Activated T-cell treated with anti-CD3 and anti-CD28 coated beads, Interleukin-2, amount 50 U/mL, for 4 hours (primary cell): ENCODE measurements around the gene ZNF630. TPM values are rescaled to one million over a fixed set of nuclear protein-coding genes. Genes with fewer than 3 reads are reported as not detected.
"Not testable (repeated sequence)": the region's sequence is repeated elsewhere in the genome, so short reads cannot be mapped to it uniquely, and the experiment has no call there.

Source experiments
- ATAC-seq, 2 donors: fragments of 200-7000 bp; cut with Tn5 transposase; one replicate each; pipeline ENCODE4 v1.10.0; 2021
- DNase-seq: peaks from one replicate; pipeline ENCODE4 v3.0.0-alpha.2; 2020
- H3K27me3 Mint-ChIP-seq: one replicate; pipeline ENCODE4 v1.8.0; 2021; ENCODE audit warnings: low read depth, mixed read lengths
- H3K36me3 Mint-ChIP-seq: one replicate; pipeline ENCODE4 v1.8.0; 2022; ENCODE audit warnings: mixed read lengths; ENCODE audit not compliant: insufficient read depth
- H3K4me1 Mint-ChIP-seq: one replicate; pipeline ENCODE4 v1.8.0; 2021; ENCODE audit warnings: low read depth, mixed read lengths
- H3K4me3 Mint-ChIP-seq: one replicate; pipeline ENCODE4 v1.8.0; 2021; ENCODE audit warnings: mild to moderate bottlenecking, moderate library complexity, mixed read lengths
- H3K9me3 Mint-ChIP-seq: one replicate; pipeline ENCODE4 v1.8.0; 2021; ENCODE audit warnings: mixed read lengths
- total RNA-seq, 3 donors: library from RNA; stranded (reverse); gene quantifications; one replicate each; pipeline ENCODE4 v1.2.1, GENCODE V29; 2021

Gene ZNF630
- total RNA-seq, 3 donors from 2014 or later: 0.25 to 0.84 (median 0.42) TPM

DNA sequence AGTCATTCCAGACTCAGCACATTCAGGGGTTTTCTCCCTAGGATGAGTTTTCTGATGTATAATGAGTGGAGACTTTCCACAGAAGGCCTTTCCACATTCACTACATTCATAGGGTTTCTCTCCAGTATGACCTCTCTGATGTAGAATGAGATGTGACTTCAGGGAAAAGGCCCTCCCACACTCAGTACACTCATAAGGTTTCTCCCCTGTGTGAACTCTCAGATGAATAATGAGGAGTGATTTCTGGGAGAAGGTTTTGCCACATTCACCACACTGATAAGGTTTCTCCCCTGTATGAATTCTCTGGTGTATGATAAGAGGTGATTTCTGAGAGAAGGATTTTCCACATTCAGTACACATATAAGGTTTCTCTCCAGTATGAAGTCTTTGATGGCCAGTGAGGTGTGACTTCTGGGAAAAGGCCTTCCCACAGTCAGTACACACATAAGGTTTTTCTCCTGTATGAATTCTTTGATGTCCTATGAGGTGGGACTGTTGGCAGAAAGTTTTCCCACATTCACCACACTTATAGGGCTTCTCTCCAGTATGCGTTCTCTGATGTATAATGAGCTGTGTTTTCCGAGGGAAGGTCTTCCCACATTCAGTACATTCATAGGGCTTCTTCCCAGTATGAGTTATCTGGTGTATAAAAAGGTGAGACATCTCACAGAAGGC is 12.7 kb downstream of the ZNF630 start:
- Mint-ChIP-seq H3K9me3 (peaks cover 11% of the 10 kb centered on the region), H3K27me3 (no peaks in the 10 kb centered on the region), H3K4me3 (no peak overlapping the region), H3K4me1 (no peaks in the 10 kb centered on the region), H3K36me3 (peaks cover 35% of the 10 kb centered on the region)
- DNase-seq (no peak), ATAC-seq (no peak)

DNA sequence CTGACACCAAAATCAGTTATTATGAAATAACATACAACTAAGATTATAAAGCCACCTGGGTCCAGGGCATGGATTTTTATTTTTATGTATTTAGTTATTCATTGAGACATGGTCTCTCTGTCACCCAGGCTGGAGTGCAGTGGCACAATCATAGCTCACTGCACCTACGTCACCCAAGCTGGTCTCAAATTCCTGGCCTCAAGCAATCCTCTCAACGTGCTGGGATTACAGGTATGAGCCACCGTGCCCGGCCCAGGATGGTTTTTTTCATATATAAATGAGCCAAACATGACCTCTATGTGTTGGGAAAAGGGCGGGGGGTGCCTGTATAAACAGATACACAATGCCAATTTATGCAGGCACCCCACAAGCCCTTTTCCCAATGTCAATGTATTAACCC is 24.6 kb downstream of the ZNF630 start:
- DNase-seq (no peak), ATAC-seq (no peak)

DNA sequence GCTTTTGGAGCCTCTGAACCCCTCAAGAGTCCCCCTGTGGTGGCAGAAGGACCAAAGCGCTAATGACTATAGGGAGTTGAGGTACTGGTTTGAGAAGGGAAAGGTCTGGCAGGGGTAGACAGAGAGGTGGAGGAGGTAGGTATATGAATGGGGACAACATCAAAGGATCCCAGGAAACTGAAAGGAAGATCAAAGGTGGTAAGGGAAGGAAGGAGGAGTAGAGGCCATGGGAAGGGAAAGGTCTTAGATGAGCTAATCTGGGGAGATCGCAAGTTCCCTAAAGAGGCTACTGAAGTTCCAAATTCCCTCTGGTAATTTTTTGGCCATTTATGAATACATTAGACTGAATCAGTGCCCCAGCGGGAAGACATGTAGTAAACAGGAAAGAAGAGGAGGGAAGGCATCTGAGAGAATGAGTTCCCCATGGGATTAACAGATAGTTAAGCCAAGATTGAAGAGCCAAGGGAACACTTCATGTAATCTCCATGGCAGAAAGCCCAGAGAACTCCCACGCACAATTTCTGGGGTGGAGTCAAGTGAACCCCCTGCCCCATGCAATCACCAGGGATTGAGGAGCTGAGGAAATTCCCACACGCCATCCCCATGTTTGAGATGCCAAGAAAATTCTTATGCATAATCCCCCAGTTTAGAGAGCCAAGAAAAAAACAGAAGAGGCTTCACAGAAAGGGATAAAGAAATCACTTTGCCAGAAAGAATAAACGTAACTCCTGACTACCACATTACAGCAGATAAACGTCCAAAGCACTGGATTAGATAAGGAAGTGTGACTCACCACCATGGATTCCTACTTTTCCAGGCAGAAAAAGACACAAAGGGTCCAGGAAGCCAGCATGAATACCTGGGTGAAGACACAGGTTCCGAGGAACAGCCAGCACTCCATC is 25.8 kb downstream of the ZNF630 start:
- ATAC-seq (no peak), DNase-seq (no peak)
- H3K27me3 Mint-ChIP-seq: no peaks in the 10 kb centered on the region
- no peaks in the 10 kb centered on the region for H3K4me1 Mint-ChIP-seq
- H3K4me3 Mint-ChIP-seq: no peak overlapping the region
- H3K36me3 Mint-ChIP-seq: peaks cover 9% of the 10 kb centered on the region
- H3K9me3 Mint-ChIP-seq: no peaks in the 10 kb centered on the region

More for the DNA sequence above, 24.6 kb downstream of the ZNF630 start:
- Mint-ChIP-seq H3K9me3 (no peaks in the 10 kb centered on the region), H3K36me3 (peaks cover 9% of the 10 kb centered on the region), H3K4me1 (no peaks in the 10 kb centered on the region), H3K27me3 (no peaks in the 10 kb centered on the region), H3K4me3 (no peak overlapping the region)

GRCh38 chrX:48043056-48043455 is 28.4 kb downstream of the ZNF630 start:
- Mint-ChIP-seq H3K4me1 (no peaks in the 10 kb centered on the region), H3K36me3 (peaks cover 9% of the 10 kb centered on the region), H3K27me3 (no peaks in the 10 kb centered on the region), H3K4me3 (no peak overlapping the region), H3K9me3 (no peaks in the 10 kb centered on the region)
- DNase-seq (no peak), ATAC-seq (no peak)

GRCh38 chrX:48035891-48036290 is 35.5 kb downstream of the ZNF630 start:
- no peak overlapping the region for H3K4me3 Mint-ChIP-seq
- H3K36me3 Mint-ChIP-seq: peaks cover 3% of the 10 kb centered on the region
- H3K9me3 Mint-ChIP-seq: no peaks in the 10 kb centered on the region
- DNase-seq: no peak
- H3K27me3 Mint-ChIP-seq: no peaks in the 10 kb centered on the region
- ATAC-seq: no peak
- no peaks in the 10 kb centered on the region for H3K4me1 Mint-ChIP-seq

DNA sequence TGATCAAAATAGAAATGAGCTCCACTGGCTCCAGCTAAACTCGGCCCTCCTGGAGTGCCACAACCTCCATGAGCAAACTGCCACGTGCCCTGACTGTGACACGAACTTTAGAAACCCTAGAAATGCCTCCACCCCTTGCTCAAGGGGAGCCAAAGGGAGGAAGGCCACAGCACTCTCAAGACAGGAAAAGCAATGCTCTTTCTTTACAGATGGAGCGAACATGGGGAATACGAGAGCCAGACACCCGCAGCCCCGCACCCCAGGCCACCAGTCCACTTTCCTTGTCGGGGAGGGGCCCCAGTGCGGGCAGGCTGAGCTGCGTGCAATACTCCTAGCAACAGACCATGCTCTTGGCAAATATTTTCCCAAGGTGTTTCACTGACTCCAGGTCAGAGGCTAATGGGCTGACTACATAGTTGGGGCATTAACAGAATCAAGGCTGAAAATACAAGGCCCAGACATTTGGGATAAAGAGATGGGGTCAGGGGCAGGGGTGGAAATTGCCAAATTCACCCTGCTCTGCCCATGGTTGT is 40.7 kb downstream of the ZNF630 start:
- not testable (repeated sequence) for ATAC-seq, H3K9me3 Mint-ChIP-seq, H3K27me3 Mint-ChIP-seq, H3K4me3 Mint-ChIP-seq, H3K36me3 Mint-ChIP-seq, H3K4me1 Mint-ChIP-seq, DNase-seq

DNA sequence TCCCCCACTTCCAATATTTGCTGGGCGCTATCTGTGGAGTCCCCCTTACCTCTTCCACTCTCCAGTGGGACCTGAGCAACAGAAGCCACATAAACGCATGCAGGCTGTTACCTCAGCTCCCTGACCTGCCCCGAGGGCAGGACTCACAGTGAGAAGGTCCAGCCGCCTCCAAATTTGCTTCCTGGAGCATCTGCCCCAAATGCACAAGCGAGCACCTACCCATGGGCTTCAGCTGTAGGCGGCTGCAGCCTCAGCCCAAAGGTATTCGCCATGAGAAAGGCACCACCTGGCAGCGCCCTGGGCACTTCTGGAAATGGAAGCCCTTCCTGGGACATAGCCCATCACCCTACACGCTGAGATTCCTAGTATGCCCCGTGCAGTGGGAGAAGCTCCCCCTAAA is 41.2 kb downstream of the ZNF630 start:
- H3K4me3 Mint-ChIP-seq: no peak overlapping the region
- no peaks in the 10 kb centered on the region for H3K9me3 Mint-ChIP-seq
- no peak for DNase-seq
- ATAC-seq: no peak
- H3K4me1 Mint-ChIP-seq: peaks cover 7% of the 10 kb centered on the region
- H3K36me3 Mint-ChIP-seq: no peaks in the 10 kb centered on the region
- no peaks in the 10 kb centered on the region for H3K27me3 Mint-ChIP-seq

DNA sequence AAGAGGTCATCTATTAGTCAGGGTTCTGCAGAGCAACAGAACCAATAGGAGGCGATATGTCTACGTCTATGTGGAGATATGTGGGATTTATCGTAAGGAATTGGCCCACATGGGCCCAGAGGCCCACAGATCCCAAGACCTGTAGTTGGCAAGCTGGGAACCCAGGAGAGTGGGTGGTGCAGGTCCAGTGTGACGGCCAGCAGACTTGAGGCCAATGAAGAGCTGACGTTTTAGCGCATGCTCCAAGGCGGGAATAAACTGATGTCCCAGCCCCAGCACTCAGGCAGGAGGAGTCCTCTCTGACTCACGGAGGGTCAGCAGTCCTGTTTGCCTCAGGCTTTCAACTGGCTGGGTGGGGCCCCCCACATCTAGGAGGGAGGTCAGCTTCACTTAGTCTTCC is 43.3 kb downstream of the ZNF630 start:
- H3K4me3 Mint-ChIP-seq: no peak overlapping the region
- DNase-seq (no peak), ATAC-seq (no peak)
- no peaks in the 10 kb centered on the region for H3K36me3 Mint-ChIP-seq
- H3K4me1 Mint-ChIP-seq: peaks cover 7% of the 10 kb centered on the region
- H3K27me3 Mint-ChIP-seq: no peaks in the 10 kb centered on the region
- H3K9me3 Mint-ChIP-seq: no peaks in the 10 kb centered on the region

DNA sequence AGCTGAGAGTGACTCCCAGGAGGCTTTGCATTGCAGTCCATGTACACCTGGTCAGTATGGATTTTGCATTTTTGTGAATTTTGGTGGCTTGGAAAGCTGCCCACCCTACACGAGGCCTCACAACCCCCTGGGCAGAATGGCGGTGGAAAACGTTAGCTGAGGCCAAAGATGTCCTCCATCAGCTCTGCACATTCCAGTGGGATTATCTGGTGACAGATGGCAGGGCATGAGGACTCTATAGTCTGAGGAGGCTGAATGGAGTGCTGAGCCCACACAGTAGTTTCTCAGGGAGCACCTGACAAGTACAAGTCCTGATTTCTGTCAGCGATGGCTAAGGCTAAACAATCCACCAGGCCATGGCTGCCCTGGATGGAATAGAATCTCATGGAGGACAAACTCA is 43.9 kb downstream of the ZNF630 start:
- H3K27me3 Mint-ChIP-seq, H3K4me1 Mint-ChIP-seq, H3K9me3 Mint-ChIP-seq, H3K36me3 Mint-ChIP-seq, DNase-seq, H3K4me3 Mint-ChIP-seq, ATAC-seq: not testable (repeated sequence)

DNA sequence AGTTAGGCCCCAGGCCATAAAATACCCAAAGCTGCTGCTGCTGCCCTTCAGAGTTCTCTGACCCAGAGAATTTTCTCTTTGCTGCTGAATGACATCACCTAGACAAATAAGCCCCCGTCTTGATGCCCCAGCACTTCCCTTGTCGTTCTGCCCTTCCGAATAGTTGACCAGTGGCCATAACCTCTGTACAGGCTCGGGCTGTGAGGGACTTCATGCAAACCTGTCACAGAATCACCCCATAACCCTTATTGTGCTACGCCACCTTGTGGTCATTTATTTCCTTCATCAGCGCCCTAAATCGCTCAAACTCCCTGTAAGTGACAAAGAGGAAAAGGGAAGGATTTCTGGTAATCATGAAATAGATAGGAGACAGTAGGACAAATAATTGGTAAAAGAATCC is 45.9 kb downstream of the ZNF630 start:
- no peaks in the 10 kb centered on the region for H3K36me3 Mint-ChIP-seq
- peaks cover 14% of the 10 kb centered on the region for H3K4me1 Mint-ChIP-seq
- ATAC-seq: peak in 1 of 2 donors; percentile 29
- H3K27me3 Mint-ChIP-seq: no peaks in the 10 kb centered on the region
- no peak overlapping the region for H3K4me3 Mint-ChIP-seq
- no peak for DNase-seq
- no peaks in the 10 kb centered on the region for H3K9me3 Mint-ChIP-seq

DNA sequence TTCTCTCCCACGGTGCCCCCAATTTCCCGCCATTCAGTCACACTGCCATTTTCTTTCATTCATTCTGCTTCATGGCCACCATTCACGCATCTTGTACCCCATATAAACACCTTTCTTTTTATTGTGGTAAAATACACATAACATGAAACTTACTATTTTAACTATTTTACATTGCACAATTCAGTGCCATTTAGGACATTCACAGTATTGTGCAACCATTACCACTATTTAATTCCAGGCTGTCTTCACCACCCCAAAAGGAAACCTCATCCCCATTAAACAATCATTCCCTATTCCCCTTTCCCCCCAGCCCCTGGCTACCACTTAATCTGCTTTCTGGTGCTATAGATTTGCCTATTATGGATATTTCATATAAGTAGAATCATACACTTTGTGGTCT is 48.7 kb downstream of the ZNF630 start:
- peaks cover 18% of the 10 kb centered on the region for H3K4me1 Mint-ChIP-seq
- H3K9me3 Mint-ChIP-seq: no peaks in the 10 kb centered on the region
- peak overlapping the region; percentile 46 for H3K4me3 Mint-ChIP-seq
- ATAC-seq (no peak), DNase-seq (no peak)
- no peaks in the 10 kb centered on the region for H3K27me3 Mint-ChIP-seq
- no peaks in the 10 kb centered on the region for H3K36me3 Mint-ChIP-seq

DNA sequence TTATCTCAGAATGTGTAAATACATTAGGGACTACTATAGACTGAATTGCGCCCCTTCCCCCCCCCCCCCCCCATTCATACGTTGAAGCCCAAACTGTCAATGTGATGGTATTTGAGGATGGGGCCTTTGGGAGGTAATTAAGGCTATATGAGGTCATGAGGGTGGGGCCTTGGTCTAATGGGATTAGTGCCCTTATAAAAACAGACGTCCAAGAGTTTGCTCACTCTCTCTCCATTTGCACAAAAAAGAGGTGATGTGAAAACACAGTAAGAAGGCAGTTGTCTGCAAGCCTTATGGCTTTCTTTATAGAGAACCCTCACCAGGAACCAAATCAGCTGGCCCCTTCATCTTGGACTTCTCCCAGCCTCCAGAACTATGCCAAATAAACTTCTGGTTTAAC is 49.3 kb downstream of the ZNF630 start:
- DNase-seq: no peak
- Mint-ChIP-seq H3K27me3 (no peaks in the 10 kb centered on the region), H3K36me3 (no peaks in the 10 kb centered on the region), H3K4me3 (no peak overlapping the region), H3K9me3 (no peaks in the 10 kb centered on the region), H3K4me1 (peaks cover 18% of the 10 kb centered on the region)
- no peak for ATAC-seq

GRCh38 chrX:48021026-48021900 is 50.2 kb downstream of the ZNF630 start:
- DNase-seq (peak; percentile 68), ATAC-seq (peak; percentile 57 to 64)
- Mint-ChIP-seq H3K4me3 (peak overlapping the region; percentile 96), H3K36me3 (no peaks in the 10 kb centered on the region), H3K27me3 (no peaks in the 10 kb centered on the region), H3K9me3 (no peaks in the 10 kb centered on the region), H3K4me1 (peaks cover 16% of the 10 kb centered on the region)

DNA sequence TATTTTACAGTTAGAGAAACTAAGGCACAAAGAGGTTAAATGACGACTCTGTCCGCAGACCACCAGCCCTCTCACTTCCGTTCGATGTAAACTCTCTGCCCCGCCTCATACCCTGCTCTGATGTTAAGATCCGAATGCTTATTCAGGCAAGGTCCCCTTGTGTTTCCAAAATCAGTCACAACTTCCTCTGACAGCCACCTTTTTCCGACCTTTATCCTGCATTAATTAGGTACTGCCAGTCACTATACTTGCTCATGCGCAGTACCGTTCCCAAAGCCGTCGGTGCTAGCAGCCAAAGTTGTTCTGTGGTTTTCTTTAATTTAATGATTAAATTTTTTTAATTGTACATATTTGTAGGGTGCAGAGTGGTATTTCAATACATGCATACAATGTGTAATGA is 51.0 kb downstream of the ZNF630 start:
- H3K36me3 Mint-ChIP-seq, H3K27me3 Mint-ChIP-seq, DNase-seq, H3K9me3 Mint-ChIP-seq: not testable (repeated sequence)
- peak; percentile 66 to 71 for ATAC-seq
- Mint-ChIP-seq H3K4me3 (peak overlapping the region; percentile 60), H3K4me1 (peaks cover 12% of the 10 kb centered on the region)
